Osteocyte (in vitro differentiated cells): Measurements from ENCODE around the gene INTS12. TPM values are rescaled to one million over a fixed set of nuclear protein-coding genes. Genes with fewer than 3 reads are reported as not detected.

Experiments
- DNase-seq: peaks from one replicate; pipeline ENCODE4 v3.0.0; 2021; ENCODE audit warnings: mixed read lengths; ENCODE audit not compliant: unreplicated experiment; ENCODE audit errors: extremely low spot score
- H3K27ac Mint-ChIP-seq: one replicate; pipeline ENCODE4 v1.8.0; 2021; ENCODE audit warnings: mild to moderate bottlenecking, mixed read lengths; ENCODE audit not compliant: unreplicated experiment
- H3K27me3 Mint-ChIP-seq: one replicate; pipeline ENCODE4 v1.8.0; 2021; ENCODE audit warnings: mixed read lengths; ENCODE audit not compliant: unreplicated experiment
- H3K36me3 Mint-ChIP-seq: one replicate; pipeline ENCODE4 v1.8.0; 2021; ENCODE audit warnings: mixed read lengths; ENCODE audit not compliant: unreplicated experiment
- H3K4me1 Mint-ChIP-seq: one replicate; pipeline ENCODE4 v1.8.0; 2021; ENCODE audit warnings: mixed read lengths; ENCODE audit not compliant: unreplicated experiment
- H3K4me3 Mint-ChIP-seq: one replicate; pipeline ENCODE4 v1.8.0; 2021; ENCODE audit warnings: mild to moderate bottlenecking, moderate library complexity, mixed read lengths; ENCODE audit not compliant: unreplicated experiment
- H3K9me3 Mint-ChIP-seq: one replicate; pipeline ENCODE4 v1.8.0; 2021; ENCODE audit warnings: mixed read lengths; ENCODE audit not compliant: unreplicated experiment
- CTCF ChIP-seq: fragments of 200-600 bp; sonication (generic); IDR thresholded peaks from 2 replicates; pipeline ENCODE4 v1.5.0; 2021; ENCODE audit warnings: antibody characterized with exemption, mild to moderate bottlenecking, moderate library complexity
- total RNA-seq: library from RNA; stranded (reverse); gene quantifications from 2 replicates; pipeline ENCODE4 v1.2.1, GENCODE V29; 2021

INTS12 gene
- total RNA-seq, 1 donor from 2014 or later: 17.4 TPM

GRCh38 chr4:105714932-105715331, 6.4 kb upstream of the INTS12 start:
- no peaks in the 10 kb centered on the region for H3K9me3 Mint-ChIP-seq
- H3K4me3 Mint-ChIP-seq: no peak overlapping the region
- peaks cover 5% of the 10 kb centered on the region for H3K4me1 Mint-ChIP-seq
- no peak for TF ChIP-seq CTCF
- H3K27me3 Mint-ChIP-seq: no peaks in the 10 kb centered on the region
- DNase-seq: no peak
- no peak overlapping the region for H3K27ac Mint-ChIP-seq
- no peaks in the 10 kb centered on the region for H3K36me3 Mint-ChIP-seq

GRCh38 chr4:105714071-105714521, 5.6 kb upstream of the INTS12 start:
- no peaks in the 10 kb centered on the region for H3K27me3 Mint-ChIP-seq
- no peaks in the 10 kb centered on the region for H3K9me3 Mint-ChIP-seq
- peaks cover 13% of the 10 kb centered on the region for H3K4me1 Mint-ChIP-seq
- TF ChIP-seq CTCF: no peak
- no peak overlapping the region for H3K4me3 Mint-ChIP-seq
- no peaks in the 10 kb centered on the region for H3K36me3 Mint-ChIP-seq
- DNase-seq: no peak
- no peak overlapping the region for H3K27ac Mint-ChIP-seq

GRCh38 chr4:105712766-105713165, 4.3 kb upstream of the INTS12 start:
- Mint-ChIP-seq H3K4me1 (peaks cover 15% of the 10 kb centered on the region), H3K4me3 (no peak overlapping the region), H3K9me3 (no peaks in the 10 kb centered on the region), H3K27ac (no peak overlapping the region), H3K27me3 (no peaks in the 10 kb centered on the region), H3K36me3 (no peaks in the 10 kb centered on the region)
- no peak for TF ChIP-seq CTCF
- DNase-seq: no peak

DNA sequence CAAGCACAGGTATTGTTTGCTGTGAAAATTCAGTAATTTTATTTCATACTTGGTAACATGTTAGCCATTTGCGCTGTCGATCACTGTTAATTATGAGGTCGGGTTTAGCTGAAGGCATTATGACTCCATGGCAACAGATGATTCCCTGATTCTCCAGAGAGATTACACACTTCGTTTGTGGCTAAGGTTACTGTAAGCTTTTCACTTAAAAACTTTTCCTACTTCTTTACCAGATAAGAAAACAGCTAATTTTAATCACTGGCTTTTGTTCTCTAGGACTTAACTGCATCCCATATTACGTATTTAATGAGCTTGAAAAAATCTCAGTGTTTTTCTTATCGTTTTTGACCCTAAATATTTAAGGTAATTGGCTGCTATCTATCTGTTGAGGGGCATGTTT, 2.2 kb upstream of the INTS12 start:
- no peak overlapping the region for H3K4me3 Mint-ChIP-seq
- H3K4me1 Mint-ChIP-seq: peaks cover 26% of the 10 kb centered on the region
- no peaks in the 10 kb centered on the region for H3K9me3 Mint-ChIP-seq
- TF ChIP-seq CTCF: no peak
- DNase-seq: no peak
- H3K27me3 Mint-ChIP-seq: no peaks in the 10 kb centered on the region
- H3K27ac Mint-ChIP-seq: no peak overlapping the region
- peaks cover 5% of the 10 kb centered on the region for H3K36me3 Mint-ChIP-seq

DNA sequence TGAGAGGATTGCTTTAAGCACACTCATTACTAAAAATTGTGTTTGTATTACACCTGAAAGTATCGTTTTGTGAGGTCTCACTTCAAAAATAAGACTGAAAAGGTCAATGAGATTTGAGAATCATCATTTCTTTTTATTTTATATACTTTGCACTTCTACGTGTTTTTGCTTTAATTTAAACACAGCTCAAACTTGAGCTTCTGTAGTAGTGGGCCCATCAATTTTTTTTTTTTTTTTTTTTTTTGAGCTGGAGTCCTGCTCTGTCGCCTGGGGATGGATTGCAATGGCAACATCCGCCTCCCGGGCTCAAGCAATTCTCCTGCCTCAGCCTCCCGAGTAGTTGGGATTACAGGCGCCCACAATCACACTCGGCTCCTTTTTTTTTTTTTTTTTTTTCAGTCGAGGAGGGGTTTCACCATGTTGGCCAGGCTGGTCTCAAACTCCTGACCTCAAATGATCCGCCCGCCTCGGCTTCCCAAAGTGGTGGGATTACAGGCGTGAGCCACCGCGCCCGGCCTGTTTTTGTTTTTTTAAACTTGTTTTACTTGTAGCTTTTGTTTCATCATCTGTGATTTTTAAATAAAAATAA, 1.6 kb upstream of the INTS12 start:
- DNase-seq: no peak

More for the DNA sequence above, 1.6 kb upstream of the INTS12 start:
- no peaks in the 10 kb centered on the region for H3K27me3 Mint-ChIP-seq
- peaks cover 26% of the 10 kb centered on the region for H3K4me1 Mint-ChIP-seq
- H3K27ac Mint-ChIP-seq: no peak overlapping the region
- H3K9me3 Mint-ChIP-seq: no peaks in the 10 kb centered on the region
- TF ChIP-seq CTCF: no peak
- H3K36me3 Mint-ChIP-seq: peaks cover 5% of the 10 kb centered on the region
- H3K4me3 Mint-ChIP-seq: peak overlapping the region; percentile 99
